ENCODE measurements around the gene HTT. TPM values are rescaled to one million over a fixed set of nuclear protein-coding genes. Genes with fewer than 3 reads are reported as not detected.

Gene HTT
- total RNA-seq, 1 donor from 2014 or later, result 72.0 TPM

DNA sequence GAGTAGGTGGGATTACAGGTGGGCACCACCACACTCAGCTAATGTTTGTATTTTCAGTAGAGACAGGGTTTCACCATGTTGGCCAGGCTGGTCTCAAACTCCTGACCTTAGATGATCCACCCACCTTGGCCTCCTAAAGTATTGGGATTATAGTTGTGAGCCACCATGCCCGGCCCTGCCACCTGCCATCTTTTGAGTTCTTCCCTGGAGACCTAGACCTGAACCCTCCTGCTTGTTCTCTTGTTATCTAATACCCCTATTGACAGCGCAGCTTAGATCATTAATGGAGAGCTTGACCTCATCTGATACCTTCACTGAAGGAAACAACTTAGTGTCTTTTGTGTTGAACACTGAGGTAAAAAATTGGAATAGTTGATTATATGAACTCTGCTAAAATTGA is 53.6 kb downstream of the HTT start:
- Mint-ChIP-seq H3K36me3 (ENCODE audit: low read depth) (peaks cover 26% of the 10 kb centered on the region), H3K9me3 (no peaks in the 10 kb centered on the region), H3K27ac (ENCODE audit: unreplicated experiment) (no peak overlapping the region), H3K4me3 (no peak overlapping the region), H3K4me1 (peaks cover under 1% of the 10 kb centered on the region), H3K27me3 (ENCODE audit: low read depth) (no peaks in the 10 kb centered on the region)
- TF ChIP-seq, protein P1, sequence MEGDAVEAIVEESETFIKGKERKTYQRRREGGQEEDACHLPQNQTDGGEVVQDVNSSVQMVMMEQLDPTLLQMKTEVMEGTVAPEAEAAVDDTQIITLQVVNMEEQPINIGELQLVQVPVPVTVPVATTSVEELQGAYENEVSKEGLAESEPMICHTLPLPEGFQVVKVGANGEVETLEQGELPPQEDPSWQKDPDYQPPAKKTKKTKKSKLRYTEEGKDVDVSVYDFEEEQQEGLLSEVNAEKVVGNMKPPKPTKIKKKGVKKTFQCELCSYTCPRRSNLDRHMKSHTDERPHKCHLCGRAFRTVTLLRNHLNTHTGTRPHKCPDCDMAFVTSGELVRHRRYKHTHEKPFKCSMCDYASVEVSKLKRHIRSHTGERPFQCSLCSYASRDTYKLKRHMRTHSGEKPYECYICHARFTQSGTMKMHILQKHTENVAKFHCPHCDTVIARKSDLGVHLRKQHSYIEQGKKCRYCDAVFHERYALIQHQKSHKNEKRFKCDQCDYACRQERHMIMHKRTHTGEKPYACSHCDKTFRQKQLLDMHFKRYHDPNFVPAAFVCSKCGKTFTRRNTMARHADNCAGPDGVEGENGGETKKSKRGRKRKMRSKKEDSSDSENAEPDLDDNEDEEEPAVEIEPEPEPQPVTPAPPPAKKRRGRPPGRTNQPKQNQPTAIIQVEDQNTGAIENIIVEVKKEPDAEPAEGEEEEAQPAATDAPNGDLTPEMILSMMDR (conservative IDR thresholded peaks at IDR 0.05), result no peak
- no peak for DNase-seq (ENCODE audit: low read depth, low spot score)

DNA sequence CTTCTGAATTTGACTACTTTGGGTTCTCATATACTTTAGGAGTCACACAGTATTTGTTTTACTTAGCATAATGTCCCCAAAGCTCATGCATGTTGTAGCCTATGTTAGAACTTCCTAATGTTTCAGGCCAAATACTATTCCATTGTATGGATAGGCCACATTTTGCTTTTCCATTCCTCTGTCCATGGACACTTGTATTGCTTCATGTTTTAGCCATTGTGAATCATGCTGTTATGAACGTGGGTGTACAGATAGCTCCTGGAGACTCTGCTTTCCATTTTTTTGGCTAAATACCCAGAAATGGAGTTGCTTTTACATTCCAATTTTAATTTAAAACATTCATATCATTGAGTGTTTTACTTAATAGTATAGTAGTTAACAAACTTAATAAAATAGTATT is 54.5 kb downstream of the HTT start:
- H3K9me3 Mint-ChIP-seq, result no peaks in the 10 kb centered on the region
- H3K4me1 Mint-ChIP-seq, result no peaks in the 10 kb centered on the region
- H3K36me3 Mint-ChIP-seq (ENCODE audit: low read depth), result peaks cover 30% of the 10 kb centered on the region
- H3K27me3 Mint-ChIP-seq (ENCODE audit: low read depth), result no peaks in the 10 kb centered on the region
- H3K27ac Mint-ChIP-seq (ENCODE audit: unreplicated experiment), result no peak overlapping the region
- TF ChIP-seq, protein P1 (conservative IDR thresholded peaks at IDR 0.05), result no peak
- DNase-seq (ENCODE audit: low read depth, low spot score), result no peak
- no peak overlapping the region for H3K4me3 Mint-ChIP-seq

DNA sequence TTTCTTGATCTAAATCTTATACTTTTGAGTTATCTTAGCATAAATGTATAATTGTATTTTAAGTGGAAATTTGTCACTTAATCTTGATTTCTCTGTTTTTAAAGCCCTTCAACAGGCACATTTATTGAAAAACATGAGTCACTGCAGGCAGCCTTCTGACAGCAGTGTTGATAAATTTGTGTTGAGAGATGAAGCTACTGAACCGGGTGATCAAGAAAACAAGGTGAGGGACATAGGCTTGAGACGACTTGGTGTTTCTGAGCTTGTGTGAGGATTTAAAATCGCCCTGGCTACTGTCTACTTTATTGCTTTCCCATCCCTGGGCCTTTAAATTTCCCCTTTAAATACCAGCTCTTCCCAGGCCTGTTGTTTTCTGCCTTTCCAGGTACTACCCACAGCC is 55.7 kb downstream of the HTT start:
- no peaks in the 10 kb centered on the region for H3K27me3 Mint-ChIP-seq (ENCODE audit: low read depth)

DNA sequence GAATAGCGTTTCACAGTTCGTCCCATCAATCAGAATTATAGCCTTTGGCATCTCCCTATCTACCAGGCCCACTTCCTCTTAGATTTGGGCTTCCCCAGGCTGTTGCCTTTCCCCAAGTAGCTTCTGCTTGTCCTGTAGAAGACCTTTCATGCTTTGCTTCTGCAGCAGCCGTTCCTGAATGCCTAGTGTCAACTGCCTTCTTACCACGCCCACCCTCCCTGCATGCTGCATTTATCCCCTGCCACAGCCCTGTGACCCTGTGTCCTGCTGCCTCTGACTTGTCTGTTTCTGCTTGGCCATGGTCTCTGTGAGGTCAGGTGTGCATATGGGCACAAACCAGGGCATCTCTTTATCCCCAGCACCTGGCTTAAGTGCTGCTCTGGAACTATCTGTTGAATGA is 56.3 kb downstream of the HTT start:
- no peaks in the 10 kb centered on the region for H3K27me3 Mint-ChIP-seq (ENCODE audit: low read depth)
- DNase-seq (ENCODE audit: low read depth, low spot score), result no peak
- peaks cover 30% of the 10 kb centered on the region for H3K36me3 Mint-ChIP-seq (ENCODE audit: low read depth)
- TF ChIP-seq, protein P1 (conservative IDR thresholded peaks at IDR 0.05), result no peak
- H3K4me1 Mint-ChIP-seq, result no peaks in the 10 kb centered on the region
- H3K9me3 Mint-ChIP-seq, result no peaks in the 10 kb centered on the region
- H3K4me3 Mint-ChIP-seq, result no peak overlapping the region
- H3K27ac Mint-ChIP-seq (ENCODE audit: unreplicated experiment), result no peak overlapping the region

More for the DNA sequence above, 55.7 kb downstream of the HTT start:
- DNase-seq (ENCODE audit: low read depth, low spot score), result no peak
- Mint-ChIP-seq H3K36me3 (ENCODE audit: low read depth) (peaks cover 30% of the 10 kb centered on the region), H3K9me3 (no peaks in the 10 kb centered on the region), H3K4me1 (no peaks in the 10 kb centered on the region), H3K27ac (ENCODE audit: unreplicated experiment) (no peak overlapping the region), H3K4me3 (no peak overlapping the region)
- TF ChIP-seq, protein P1 (conservative IDR thresholded peaks at IDR 0.05), result no peak

DNA sequence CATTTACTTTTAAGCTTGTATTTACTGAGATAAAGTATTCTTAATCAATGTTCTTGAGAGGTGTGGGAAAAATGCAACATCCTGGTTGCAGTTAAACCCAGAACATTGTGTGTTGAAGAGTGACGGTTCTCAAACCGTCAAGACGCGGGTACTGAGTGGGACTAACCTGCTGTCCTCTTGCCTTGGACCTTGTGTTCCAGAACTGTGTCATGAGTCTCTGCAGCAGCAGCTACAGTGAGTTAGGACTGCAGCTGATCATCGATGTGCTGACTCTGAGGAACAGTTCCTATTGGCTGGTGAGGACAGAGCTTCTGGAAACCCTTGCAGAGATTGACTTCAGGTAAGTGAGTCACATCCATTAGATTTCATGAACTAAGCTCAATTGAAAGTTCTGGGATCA is 59.7 kb downstream of the HTT start:
- TF ChIP-seq, protein P1 (conservative IDR thresholded peaks at IDR 0.05), result no peak
- Mint-ChIP-seq H3K27ac (ENCODE audit: unreplicated experiment) (peak overlapping the region; percentile 81), H3K27me3 (ENCODE audit: low read depth) (no peaks in the 10 kb centered on the region), H3K9me3 (no peaks in the 10 kb centered on the region), H3K36me3 (ENCODE audit: low read depth) (peaks cover 27% of the 10 kb centered on the region), H3K4me3 (no peak overlapping the region), H3K4me1 (no peaks in the 10 kb centered on the region)
- no peak for DNase-seq (ENCODE audit: low read depth, low spot score)

Data from neural crest cell (in vitro differentiated cells).